Spinal cord (tissue), 10 donors: ENCODE measurements around the gene C1QTNF8. TPM values are rescaled to one million over a fixed set of nuclear protein-coding genes. Genes with fewer than 3 reads are reported as not detected.

ENCODE experiments used
- DNase-seq, 6 donors: peaks; one replicate each; pipeline versions ENCODE4 v3.0.0 to v3.0.0-alpha.2; 2013 to 2015; ENCODE audit warnings: low spot score in 6 of 6, low read depth in 4 of 6
- H3K27ac ChIP-seq: one replicate; pipeline ENCODE4 v1.5.1; 2013; ENCODE audit warnings: low read depth, low read length, control low read depth
- H3K27me3 ChIP-seq: one replicate; pipeline ENCODE4 v1.6.1; 2013; ENCODE audit warnings: low read length; ENCODE audit not compliant: control insufficient read depth, insufficient read depth
- H3K36me3 ChIP-seq: one replicate; pipeline ENCODE4 v1.6.1; 2013; ENCODE audit warnings: low read length; ENCODE audit not compliant: control insufficient read depth, insufficient read depth
- H3K4me1 ChIP-seq: one replicate; pipeline ENCODE4 v1.6.1; 2013; ENCODE audit warnings: low read length; ENCODE audit not compliant: control insufficient read depth, insufficient read depth
- H3K4me3 ChIP-seq: one replicate; pipeline ENCODE4 v1.5.1; 2013; ENCODE audit warnings: low read depth, low read length, control low read depth
- H3K9me3 ChIP-seq: one replicate; pipeline ENCODE4 v1.6.1; 2013; ENCODE audit warnings: low read length; ENCODE audit not compliant: control insufficient read depth, insufficient read depth
- WGBS: methylation state at CpG from one replicate; pipeline ENCODE4 v1.1.5; 2013; ENCODE audit warnings: missing lambda C conversion rate; ENCODE audit not compliant: insufficient coverage; 5-methylcytosine and 5-hydroxymethylcytosine counted together
- polyA plus RNA-seq, 2 donors: library from polyadenylated mRNA; unstranded; fragments of 120-200 nt; gene quantifications; one replicate each; pipeline ENCODE4 v1.2.1, GENCODE V29; 2013; ENCODE audit not compliant: insufficient read length in 2 of 2
- total RNA-seq, 2 donors: library from RNA; depleted of rRNA in 1 of 2; stranded (reverse); fragments of 120-200 nt in 1 of 2; fragments of >200 nt in 1 of 2; gene quantifications; one replicate each; pipeline versions ENCODE4 v1.2.3 to v1.2.4, GENCODE V29; 2013 to 2014
- donor health status: healthy.

C1QTNF8 gene
- total and polyA plus RNA-seq, 4 donors: 0.17 to 0.59 (median 0.24) TPM

GRCh38 chr16:1066584-1067172 lies 29.4 kb downstream of the C1QTNF8 start:
- Histone ChIP-seq H3K4me3 (no peak overlapping the region), H3K27me3 (peaks cover 47% of the 10 kb centered on the region)
- DNase-seq: no peak

GRCh38 chr16:1065469-1066128 lies 30.4 kb downstream of the C1QTNF8 start:
- DNase-seq: no peak
- Histone ChIP-seq H3K9me3 (no peaks in the 10 kb centered on the region), H3K27ac (no peak overlapping the region), H3K36me3 (peaks cover 2% of the 10 kb centered on the region), H3K4me1 (peaks cover 18% of the 10 kb centered on the region), H3K4me3 (no peak overlapping the region), H3K27me3 (peaks cover 37% of the 10 kb centered on the region)
- 19% methylated on average over 55 of the region's 55 CpGs for WGBS

More at GRCh38 chr16:1066584-1067172, 29.4 kb downstream of the C1QTNF8 start:
- Histone ChIP-seq H3K9me3 (no peaks in the 10 kb centered on the region), H3K27ac (no peak overlapping the region), H3K4me1 (peaks cover 25% of the 10 kb centered on the region), H3K36me3 (peaks cover 2% of the 10 kb centered on the region)
- 48% methylated on average over 14 of the region's 24 CpGs for WGBS

- 87% methylated on average over 11 of the region's 21 CpGs for WGBS
- DNase-seq: peak in 1 of 6 donors; percentile 67
- H3K27ac ChIP-seq: no peak overlapping the region
- peaks cover 12% of the 10 kb centered on the region for H3K4me1 ChIP-seq
- H3K9me3 ChIP-seq: peaks cover 3% of the 10 kb centered on the region
- no peak overlapping the region for H3K4me3 ChIP-seq
- H3K36me3 ChIP-seq: peaks cover 2% of the 10 kb centered on the region
- peaks cover 27% of the 10 kb centered on the region for H3K27me3 ChIP-seq
Measured at GRCh38 chr16:1063728-1064127, 32.3 kb downstream of the C1QTNF8 start.

DNA sequence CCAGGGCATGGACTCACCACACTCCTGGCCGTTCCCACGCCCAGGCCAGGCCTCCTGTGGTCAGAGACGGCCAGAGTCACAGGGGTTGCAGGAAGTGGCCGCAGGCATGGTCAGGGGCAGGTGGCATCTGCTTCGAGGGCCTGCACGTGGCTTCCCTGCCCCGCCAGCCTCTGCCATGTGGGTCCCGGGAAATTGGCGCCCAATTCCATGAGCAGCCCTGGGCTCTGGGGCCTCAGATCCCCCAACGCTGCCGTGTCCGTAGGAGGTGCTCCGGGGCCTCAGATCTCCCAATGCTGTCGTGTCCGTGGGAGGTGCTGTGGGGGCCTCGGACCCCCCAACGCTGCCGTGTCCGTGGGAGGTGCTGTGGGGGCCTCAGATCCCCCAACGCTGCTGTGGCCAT lies 33.1 kb downstream of the C1QTNF8 start:
- H3K27ac ChIP-seq: no peak overlapping the region
- peaks cover 3% of the 10 kb centered on the region for H3K9me3 ChIP-seq
- peaks cover 27% of the 10 kb centered on the region for H3K27me3 ChIP-seq
- no peak overlapping the region for H3K4me3 ChIP-seq
- H3K4me1 ChIP-seq: peaks cover 13% of the 10 kb centered on the region
- WGBS: 85% methylated on average over 18 of the region's 20 CpGs
- DNase-seq: no peak
- peaks cover 2% of the 10 kb centered on the region for H3K36me3 ChIP-seq

- no peak overlapping the region for H3K4me3 ChIP-seq
- DNase-seq: no peak
- 90% methylated on average over 43 of the region's 43 CpGs for WGBS
- H3K4me1 ChIP-seq: peaks cover 22% of the 10 kb centered on the region
- peaks cover 2% of the 10 kb centered on the region for H3K36me3 ChIP-seq
- H3K27me3 ChIP-seq: peaks cover 24% of the 10 kb centered on the region
- H3K27ac ChIP-seq: no peak overlapping the region
- peaks cover 3% of the 10 kb centered on the region for H3K9me3 ChIP-seq
Measured at GRCh38 chr16:1061769-1062505, 34.1 kb downstream of the C1QTNF8 start.

- WGBS: 82% methylated on average over 31 of the region's 42 CpGs
- Histone ChIP-seq H3K9me3 (peaks cover 3% of the 10 kb centered on the region), H3K4me1 (peaks cover 19% of the 10 kb centered on the region), H3K27me3 (peaks cover 13% of the 10 kb centered on the region), H3K27ac (no peak overlapping the region), H3K4me3 (no peak overlapping the region), H3K36me3 (peaks cover 4% of the 10 kb centered on the region)
- no peak for DNase-seq
Measured at GRCh38 chr16:1060416-1061340, 35.4 kb downstream of the C1QTNF8 start.

DNA sequence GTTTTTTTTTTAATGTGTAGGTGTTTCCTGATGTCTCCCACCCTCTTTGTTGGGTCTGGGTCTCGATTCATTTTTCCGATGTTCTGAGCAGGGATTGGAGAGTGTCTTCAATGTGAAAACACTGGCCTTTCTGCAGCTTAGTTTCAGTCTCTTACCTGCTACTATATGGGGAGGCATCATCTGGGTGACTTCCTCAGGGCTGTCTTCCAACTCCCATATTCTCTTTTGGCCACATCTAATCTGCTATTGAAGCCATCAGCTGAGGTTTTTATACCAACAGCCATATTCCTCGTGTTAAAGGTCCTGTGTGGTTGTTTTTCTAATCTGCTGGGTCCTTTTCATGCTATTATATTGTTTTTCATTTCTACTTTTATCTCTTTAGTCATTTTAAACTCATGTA lies 36.7 kb downstream of the C1QTNF8 start:
- peaks cover 3% of the 10 kb centered on the region for H3K9me3 ChIP-seq
- H3K36me3 ChIP-seq: peaks cover 4% of the 10 kb centered on the region
- H3K27me3 ChIP-seq: no peaks in the 10 kb centered on the region
- H3K4me1 ChIP-seq: peaks cover 30% of the 10 kb centered on the region
- H3K27ac ChIP-seq: no peak overlapping the region
- DNase-seq: no peak
- H3K4me3 ChIP-seq: no peak overlapping the region
- WGBS: 92% methylated on average over 2 of the region's 3 CpGs

- Histone ChIP-seq H3K4me3 (no peak overlapping the region), H3K27ac (no peak overlapping the region), H3K27me3 (no peaks in the 10 kb centered on the region), H3K36me3 (peaks cover 4% of the 10 kb centered on the region), H3K9me3 (peaks cover 3% of the 10 kb centered on the region), H3K4me1 (peaks cover 39% of the 10 kb centered on the region)
- 69% methylated on average over 13 of the region's 14 CpGs for WGBS
- DNase-seq: no peak
Measured at GRCh38 chr16:1058216-1058615, 37.8 kb downstream of the C1QTNF8 start.

DNA sequence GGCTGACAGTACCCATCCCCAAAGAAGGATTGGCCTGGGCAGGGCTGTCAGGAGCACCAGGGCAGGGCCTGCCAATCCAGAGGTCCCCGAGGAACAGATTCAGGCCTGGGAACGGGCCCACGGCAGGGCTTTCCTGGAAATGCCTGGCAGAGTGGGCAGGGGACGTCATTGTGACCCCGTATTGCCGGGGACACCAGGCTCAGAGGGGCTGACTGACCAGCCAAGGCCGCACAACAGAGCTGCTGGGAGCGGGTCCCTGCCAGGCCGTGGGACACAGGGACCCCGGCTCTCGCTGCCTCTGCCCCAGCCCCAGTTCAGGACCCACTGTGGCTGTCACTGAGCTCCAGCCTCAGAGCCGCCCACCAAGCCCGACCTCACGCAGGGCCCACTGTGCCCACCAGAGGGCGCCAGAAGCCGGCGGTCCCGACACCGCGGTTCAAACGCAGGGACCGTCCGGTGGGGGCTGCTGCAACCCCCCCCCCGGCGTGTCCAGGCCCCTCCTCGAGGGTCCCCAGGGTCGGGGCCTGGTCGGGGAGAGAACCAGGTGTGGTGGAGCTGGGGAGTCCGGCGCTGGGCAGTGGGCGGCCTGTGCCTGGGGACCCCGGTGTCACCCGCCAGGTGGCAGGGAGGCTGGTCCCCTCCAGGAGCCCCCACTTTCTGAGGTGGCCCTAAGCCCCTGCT lies 38.7 kb downstream of the C1QTNF8 start:
- no peak overlapping the region for H3K27ac ChIP-seq
- H3K36me3 ChIP-seq: peaks cover 2% of the 10 kb centered on the region
- no peak for DNase-seq
- WGBS: 22% methylated on average over 28 of the region's 33 CpGs
- H3K9me3 ChIP-seq: peaks cover 3% of the 10 kb centered on the region
- peaks cover 47% of the 10 kb centered on the region for H3K4me1 ChIP-seq
- no peaks in the 10 kb centered on the region for H3K27me3 ChIP-seq
- H3K4me3 ChIP-seq: no peak overlapping the region
